WTC11 (cell line): ENCODE results near the gene PTPRG. TPM values are rescaled to one million over a fixed set of nuclear protein-coding genes. Genes with fewer than 3 reads are reported as not detected.

Experiments
- ATAC-seq: fragments of 200-7000 bp; cut with Tn5 transposase; 2 replicates; pipeline ENCODE4 v1.10.0; 2021; ENCODE audit warnings: mild to moderate bottlenecking, moderate library complexity
- CTCF ChIA-PET: fragments of 300-600 bp; sonication (Branson Sonifier 250); formaldehyde crosslinking; loops from one replicate; lab custom pipeline; 2021; ENCODE audit warnings: antibody characterized with exemption; lab: Charles Lee
- POLR2A ChIA-PET: fragments of 350-600 bp; sonication (Branson Sonifier 250); formaldehyde crosslinking; loops from one replicate; lab custom pipeline; 2021; ENCODE audit warnings: antibody characterized with exemption; lab: Charles Lee
- DNase-seq: peaks from one replicate; pipeline ENCODE4 v3.0.0; 2021; ENCODE audit warnings: low spot score
- H3K27ac Mint-ChIP-seq: 2 replicates; pipeline ENCODE4 v1.8.0; 2021; ENCODE audit warnings: mixed read lengths
- H3K27me3 Mint-ChIP-seq: 2 replicates; pipeline ENCODE4 v1.8.0; 2021; ENCODE audit warnings: low read depth, mild to moderate bottlenecking, moderate library complexity, mixed read lengths
- H3K36me3 Mint-ChIP-seq: 2 replicates; pipeline ENCODE4 v1.8.0; 2021; ENCODE audit warnings: mixed read lengths
- H3K4me1 Mint-ChIP-seq: 2 replicates; pipeline ENCODE4 v1.8.0; 2022; ENCODE audit warnings: mixed read lengths
- H3K4me3 Mint-ChIP-seq: 2 replicates; pipeline ENCODE4 v1.8.0; 2021; ENCODE audit warnings: mild to moderate bottlenecking, moderate library complexity, mixed read lengths
- H3K9me3 Mint-ChIP-seq: 2 replicates; pipeline ENCODE4 v1.8.0; 2021; ENCODE audit warnings: mixed read lengths
- CREM ChIP-seq: sonication (generic); formaldehyde crosslinking; IDR thresholded peaks from 2 replicates; pipeline ENCODE4 v1.8.1; 2022; ENCODE audit warnings: mild to moderate bottlenecking, missing genetic modification reagents, moderate library complexity
- ERG ChIP-seq: fragments of 250-450 bp; sonication (Bioruptor Pico); IDR thresholded peaks from 2 replicates; pipeline ENCODE4 v1.8.0; 2021; ENCODE audit warnings: mild to moderate bottlenecking
- FOXK1 ChIP-seq: sonication (generic); formaldehyde crosslinking; IDR thresholded peaks from 2 replicates; pipeline ENCODE4 v1.8.0; 2022; ENCODE audit warnings: mild to moderate bottlenecking, moderate library complexity, missing genetic modification reagents
- GRHL2 ChIP-seq: fragments of 250-450 bp; sonication (Bioruptor Pico); IDR thresholded peaks from 2 replicates; pipeline ENCODE4 v1.8.0; 2022; ENCODE audit warnings: mild to moderate bottlenecking, moderate library complexity; ENCODE audit not compliant: insufficient replicate concordance, severe bottlenecking
- PREB ChIP-seq: sonication (generic); formaldehyde crosslinking; IDR thresholded peaks from 2 replicates; pipeline ENCODE4 v1.8.1; 2022; ENCODE audit warnings: mild to moderate bottlenecking, missing genetic modification reagents, moderate library complexity, borderline replicate concordance
- SMAD3 ChIP-seq: sonication (generic); formaldehyde crosslinking; IDR thresholded peaks from 2 replicates; pipeline ENCODE4 v1.8.0; 2022; ENCODE audit warnings: missing genetic modification reagents, mild to moderate bottlenecking, borderline replicate concordance
- SMAD4 ChIP-seq: sonication (generic); formaldehyde crosslinking; IDR thresholded peaks from 2 replicates; pipeline ENCODE4 v1.8.0; 2022; ENCODE audit warnings: mild to moderate bottlenecking, missing genetic modification reagents
- TEAD1 ChIP-seq: sonication (generic); formaldehyde crosslinking; IDR thresholded peaks from 2 replicates; pipeline ENCODE4 v1.8.0; 2022; ENCODE audit warnings: mild to moderate bottlenecking, missing genetic modification reagents
- ZNF232 ChIP-seq: sonication (generic); formaldehyde crosslinking; IDR thresholded peaks from 2 replicates; pipeline ENCODE4 v1.8.0; 2022; ENCODE audit warnings: mild to moderate bottlenecking, missing genetic modification reagents
- ZNF416 ChIP-seq: fragments of 250-450 bp; sonication (Bioruptor Pico); IDR thresholded peaks from 2 replicates; pipeline ENCODE4 v1.9.0; 2021; ENCODE audit warnings: mild to moderate bottlenecking, inconsistent platforms
- total RNA-seq: library from RNA; stranded (reverse); gene quantifications from 3 replicates; pipeline ENCODE4 v1.2.3, GENCODE V29; 2021
- TF ChIP-seq, protein P1 (sequence below): sonication (generic); formaldehyde crosslinking; IDR thresholded peaks from 2 replicates; pipeline ENCODE4 v1.8.1; 2022; ENCODE audit warnings: mild to moderate bottlenecking, moderate library complexity, missing genetic modification reagents
- TF ChIP-seq, protein P2 (sequence below): sonication (generic); formaldehyde crosslinking; IDR thresholded peaks from 2 replicates; pipeline ENCODE4 v1.8.0; 2022; ENCODE audit warnings: mild to moderate bottlenecking, missing genetic modification reagents
- TF ChIP-seq, protein P3 (sequence below): sonication (generic); formaldehyde crosslinking; IDR thresholded peaks from 2 replicates; pipeline ENCODE4 v1.8.1; 2023; ENCODE audit warnings: mild to moderate bottlenecking, missing genetic modification reagents, moderate library complexity
- TF ChIP-seq, protein P4 (sequence below): sonication (generic); formaldehyde crosslinking; IDR thresholded peaks from 2 replicates; pipeline ENCODE4 v1.8.0; 2022; ENCODE audit warnings: missing genetic modification reagents
- TF ChIP-seq, protein P5 (sequence below): sonication (generic); formaldehyde crosslinking; IDR thresholded peaks from 2 replicates; pipeline ENCODE4 v1.8.1; 2022; ENCODE audit warnings: missing genetic modification reagents, borderline replicate concordance

The PTPRG gene
- total RNA-seq, 1 experiment from 2014 or later = 106 TPM

- H3K9me3 Mint-ChIP-seq = no peaks in the 10 kb centered on the region
- H3K4me1 Mint-ChIP-seq = peaks cover 86% of the 10 kb centered on the region
- no peak for TF ChIP-seq FOXK1
- TF ChIP-seq, protein P1, sequence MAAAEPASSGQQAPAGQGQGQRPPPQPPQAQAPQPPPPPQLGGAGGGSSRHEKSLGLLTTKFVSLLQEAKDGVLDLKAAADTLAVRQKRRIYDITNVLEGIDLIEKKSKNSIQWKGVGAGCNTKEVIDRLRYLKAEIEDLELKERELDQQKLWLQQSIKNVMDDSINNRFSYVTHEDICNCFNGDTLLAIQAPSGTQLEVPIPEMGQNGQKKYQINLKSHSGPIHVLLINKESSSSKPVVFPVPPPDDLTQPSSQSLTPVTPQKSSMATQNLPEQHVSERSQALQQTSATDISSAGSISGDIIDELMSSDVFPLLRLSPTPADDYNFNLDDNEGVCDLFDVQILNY = 0 out of 2 replicates have a peak, but pooled peaks have one; percentile 28
- TF ChIP-seq CREM (CRISPR knock-in tag) = peak; percentile 47; the same call in 1 of the 2 replicates
- TF ChIP-seq SMAD4 (CRISPR knock-in tag) = no peak
- no peak for TF ChIP-seq ERG (CRISPR knock-in tag)
- TF ChIP-seq, protein P2, sequence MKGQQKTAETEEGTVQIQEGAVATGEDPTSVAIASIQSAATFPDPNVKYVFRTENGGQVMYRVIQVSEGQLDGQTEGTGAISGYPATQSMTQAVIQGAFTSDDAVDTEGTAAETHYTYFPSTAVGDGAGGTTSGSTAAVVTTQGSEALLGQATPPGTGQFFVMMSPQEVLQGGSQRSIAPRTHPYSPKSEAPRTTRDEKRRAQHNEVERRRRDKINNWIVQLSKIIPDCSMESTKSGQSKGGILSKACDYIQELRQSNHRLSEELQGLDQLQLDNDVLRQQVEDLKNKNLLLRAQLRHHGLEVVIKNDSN (CRISPR knock-in tag) = peak; percentile 38; the same call in 1 of the 2 replicates
- TF ChIP-seq TEAD1 = peak; percentile 58; the same call in 1 of the 2 replicates
- TF ChIP-seq ZNF232 (CRISPR knock-in tag) = 0 out of 2 replicates have a peak, but pooled peaks have one; percentile 30
- TF ChIP-seq SMAD3 (CRISPR knock-in tag) = no peak
- TF ChIP-seq ZNF416 (CRISPR knock-in tag) = no peak
- TF ChIP-seq, protein P3, sequence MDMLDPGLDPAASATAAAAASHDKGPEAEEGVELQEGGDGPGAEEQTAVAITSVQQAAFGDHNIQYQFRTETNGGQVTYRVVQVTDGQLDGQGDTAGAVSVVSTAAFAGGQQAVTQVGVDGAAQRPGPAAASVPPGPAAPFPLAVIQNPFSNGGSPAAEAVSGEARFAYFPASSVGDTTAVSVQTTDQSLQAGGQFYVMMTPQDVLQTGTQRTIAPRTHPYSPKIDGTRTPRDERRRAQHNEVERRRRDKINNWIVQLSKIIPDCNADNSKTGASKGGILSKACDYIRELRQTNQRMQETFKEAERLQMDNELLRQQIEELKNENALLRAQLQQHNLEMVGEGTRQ = peak; percentile 48
- TF ChIP-seq, protein P4, sequence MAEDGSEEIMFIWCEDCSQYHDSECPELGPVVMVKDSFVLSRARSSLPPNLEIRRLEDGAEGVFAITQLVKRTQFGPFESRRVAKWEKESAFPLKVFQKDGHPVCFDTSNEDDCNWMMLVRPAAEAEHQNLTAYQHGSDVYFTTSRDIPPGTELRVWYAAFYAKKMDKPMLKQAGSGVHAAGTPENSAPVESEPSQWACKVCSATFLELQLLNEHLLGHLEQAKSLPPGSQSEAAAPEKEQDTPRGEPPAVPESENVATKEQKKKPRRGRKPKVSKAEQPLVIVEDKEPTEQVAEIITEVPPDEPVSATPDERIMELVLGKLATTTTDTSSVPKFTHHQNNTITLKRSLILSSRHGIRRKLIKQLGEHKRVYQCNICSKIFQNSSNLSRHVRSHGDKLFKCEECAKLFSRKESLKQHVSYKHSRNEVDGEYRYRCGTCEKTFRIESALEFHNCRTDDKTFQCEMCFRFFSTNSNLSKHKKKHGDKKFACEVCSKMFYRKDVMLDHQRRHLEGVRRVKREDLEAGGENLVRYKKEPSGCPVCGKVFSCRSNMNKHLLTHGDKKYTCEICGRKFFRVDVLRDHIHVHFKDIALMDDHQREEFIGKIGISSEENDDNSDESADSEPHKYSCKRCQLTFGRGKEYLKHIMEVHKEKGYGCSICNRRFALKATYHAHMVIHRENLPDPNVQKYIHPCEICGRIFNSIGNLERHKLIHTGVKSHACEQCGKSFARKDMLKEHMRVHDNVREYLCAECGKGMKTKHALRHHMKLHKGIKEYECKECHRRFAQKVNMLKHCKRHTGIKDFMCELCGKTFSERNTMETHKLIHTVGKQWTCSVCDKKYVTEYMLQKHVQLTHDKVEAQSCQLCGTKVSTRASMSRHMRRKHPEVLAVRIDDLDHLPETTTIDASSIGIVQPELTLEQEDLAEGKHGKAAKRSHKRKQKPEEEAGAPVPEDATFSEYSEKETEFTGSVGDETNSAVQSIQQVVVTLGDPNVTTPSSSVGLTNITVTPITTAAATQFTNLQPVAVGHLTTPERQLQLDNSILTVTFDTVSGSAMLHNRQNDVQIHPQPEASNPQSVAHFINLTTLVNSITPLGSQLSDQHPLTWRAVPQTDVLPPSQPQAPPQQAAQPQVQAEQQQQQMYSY (CRISPR knock-in tag) = no peak
- no peak for TF ChIP-seq PREB (CRISPR knock-in tag)
- no peak for TF ChIP-seq GRHL2 (CRISPR knock-in tag)
- TF ChIP-seq, all 79 proteins: peak for 6
- Mint-ChIP-seq H3K4me3 (0 out of 2 replicates have a peak overlapping the region, but pooled peaks have one; percentile 4), H3K27me3 (no peaks in the 10 kb centered on the region), H3K36me3 (no peaks in the 10 kb centered on the region), H3K27ac (peak overlapping the region; percentile 98)
- ChIA-PET POLR2A (interaction anchor here (1.2 kb wide), 1 partner anchor 11 kb away, joined by 4 read pairs; no protein-coding TSS in a partner anchor), CTCF (interaction anchor here (0.8 to 1.8 kb wide), 4 partner anchors 11 to 488 kb away, joined by 3 to 8 read pairs (median 5); no protein-coding TSS in a partner anchor)
- DNase-seq (no peak), ATAC-seq (peak; percentile 69)
These were observed 138.3 kb downstream of the PTPRG start for GRCh38 chr3:61699622-61700021.

DNA sequence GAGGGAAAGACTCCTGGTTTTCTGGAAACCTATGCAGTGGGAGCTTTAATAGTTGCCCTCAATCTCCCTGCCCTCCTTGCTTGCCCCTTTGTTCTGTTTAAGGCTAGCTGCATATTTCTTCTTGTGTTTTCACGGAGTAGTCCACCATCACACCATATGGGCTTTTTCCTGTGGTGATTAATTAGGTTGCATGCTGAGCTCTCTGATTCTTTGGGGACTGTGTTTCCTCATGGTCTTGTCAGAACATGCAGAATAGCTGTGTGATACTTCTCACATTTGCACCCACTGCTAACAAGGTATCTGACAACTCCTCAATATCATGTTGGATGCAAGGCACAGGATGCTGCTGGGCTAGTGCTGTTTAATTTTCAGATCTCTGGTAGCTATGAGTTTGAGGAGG, 139.6 kb downstream of the PTPRG start:
- Mint-ChIP-seq H3K36me3 (no peaks in the 10 kb centered on the region), H3K9me3 (no peaks in the 10 kb centered on the region)
- POLR2A ChIA-PET = no interaction called here
- TF ChIP-seq, protein P5, sequence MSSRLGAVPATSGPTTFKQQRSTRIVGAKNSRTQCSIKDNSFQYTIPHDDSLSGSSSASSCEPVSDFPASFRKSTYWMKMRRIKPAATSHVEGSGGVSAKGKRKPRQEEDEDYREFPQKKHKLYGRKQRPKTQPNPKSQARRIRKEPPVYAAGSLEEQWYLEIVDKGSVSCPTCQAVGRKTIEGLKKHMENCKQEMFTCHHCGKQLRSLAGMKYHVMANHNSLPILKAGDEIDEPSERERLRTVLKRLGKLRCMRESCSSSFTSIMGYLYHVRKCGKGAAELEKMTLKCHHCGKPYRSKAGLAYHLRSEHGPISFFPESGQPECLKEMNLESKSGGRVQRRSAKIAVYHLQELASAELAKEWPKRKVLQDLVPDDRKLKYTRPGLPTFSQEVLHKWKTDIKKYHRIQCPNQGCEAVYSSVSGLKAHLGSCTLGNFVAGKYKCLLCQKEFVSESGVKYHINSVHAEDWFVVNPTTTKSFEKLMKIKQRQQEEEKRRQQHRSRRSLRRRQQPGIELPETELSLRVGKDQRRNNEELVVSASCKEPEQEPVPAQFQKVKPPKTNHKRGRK (CRISPR knock-in tag) = no peak
- TF ChIP-seq TEAD1 = 0 out of 2 replicates have a peak, but pooled peaks have one; percentile 25
- TF ChIP-seq, all 79 proteins: peak for 1
- Mint-ChIP-seq H3K27me3 (no peaks in the 10 kb centered on the region), H3K4me3 (peak overlapping the region; percentile 25; the same call in 1 of the 2 replicates), H3K4me1 (peaks cover 92% of the 10 kb centered on the region), H3K27ac (peak overlapping the region; percentile 98)
- ATAC-seq (no peak), DNase-seq (no peak)
- CTCF ChIA-PET = interaction anchor here (0.6 to 1.8 kb wide), 4 partner anchors 13 to 139 kb away, joined by 4 to 8 read pairs (median 4); no protein-coding TSS in a partner anchor
